ENCODE results near the gene PKD1. TPM values are rescaled to one million over a fixed set of nuclear protein-coding genes. Genes with fewer than 3 reads are reported as not detected.

Gene PKD1
- total RNA-seq, 4 donors from 2014 or later: 297 to 459 (median 366) TPM

GRCh38 chr16:2178321-2179106 lies 42.8 kb upstream of the PKD1 start:
- intact Hi-C loops (cut with DNase I): no loop called here
- WGBS: no CpG with 5 or more reads among the region's 106 CpGs

GRCh38 chr16:2177561-2177960 lies 41.9 kb upstream of the PKD1 start:
- no peak for TF ChIP-seq POLR2A (IDR thresholded peaks at IDR 0.05; ENCODE audit: low read depth)
- TF ChIP-seq EP300 (IDR thresholded peaks at IDR 0.05): no peak
- TF ChIP-seq POLR2AphosphoS5 (IDR thresholded peaks at IDR 0.05): no peak
- no peak for TF ChIP-seq CTCF (IDR thresholded peaks at IDR 0.05)
- Histone ChIP-seq H3K36me3 (peaks cover 46 to 57% (median 56%) of the 10 kb centered on the region in 4 donors), H3K4me3 (no peak overlapping the region), H3K4me1 (peaks cover 0 to 11% (median 0%) of the 10 kb centered on the region in 4 donors), H3K9me3 (no peaks in the 10 kb centered on the region), H3K27me3 (peaks cover 0 to 13% (median 0%) of the 10 kb centered on the region in 4 donors), H3K27ac (replicated peaks in 1 of 4) (no peak overlapping the region)
- DNase-seq (ENCODE audit: extremely low spot score): no peak
- intact Hi-C loops (cut with DNase I): no loop called here
- 93% methylated on average over 4 of the region's 20 CpGs for WGBS

More at GRCh38 chr16:2178321-2179106, 42.8 kb upstream of the PKD1 start:
- Histone ChIP-seq H3K27me3 (peaks cover 0 to 13% (median 0%) of the 10 kb centered on the region in 4 donors), H3K9me3 (no peaks in the 10 kb centered on the region), H3K4me3 (no peak overlapping the region), H3K4me1 (peaks cover 0 to 11% (median 0%) of the 10 kb centered on the region in 4 donors), H3K36me3 (peaks cover 39 to 48% (median 46%) of the 10 kb centered on the region in 4 donors), H3K27ac (replicated peaks in 1 of 4) (no peak overlapping the region)
- TF ChIP-seq POLR2A (IDR thresholded peaks at IDR 0.05; ENCODE audit: low read depth) (no peak), EP300 (IDR thresholded peaks at IDR 0.05) (no peak), POLR2AphosphoS5 (IDR thresholded peaks at IDR 0.05) (no peak), CTCF (IDR thresholded peaks at IDR 0.05) (no peak)
- DNase-seq (ENCODE audit: extremely low spot score): no peak

- peaks cover 50 to 62% (median 60%) of the 10 kb centered on the region in 4 donors for H3K36me3 ChIP-seq
- DNase-seq (ENCODE audit: extremely low spot score): no peak
- no peaks in the 10 kb centered on the region for H3K9me3 ChIP-seq
- no peak overlapping the region for H3K27ac ChIP-seq (replicated peaks in 1 of 4)
- H3K27me3 ChIP-seq: peaks cover 0 to 13% (median 0%) of the 10 kb centered on the region in 4 donors
- intact Hi-C loops (cut with DNase I): no loop called here
- 91% methylated on average over 15 of the region's 18 CpGs for WGBS
- H3K4me1 ChIP-seq: peaks cover 0 to 11% (median 0%) of the 10 kb centered on the region in 4 donors
- no peak overlapping the region for H3K4me3 ChIP-seq
- TF ChIP-seq EP300 (IDR thresholded peaks at IDR 0.05) (no peak), POLR2AphosphoS5 (IDR thresholded peaks at IDR 0.05) (no peak), CTCF (IDR thresholded peaks at IDR 0.05) (no peak), POLR2A (IDR thresholded peaks at IDR 0.05; ENCODE audit: low read depth) (no peak)
These were observed 41.4 kb upstream of the PKD1 start for GRCh38 chr16:2177101-2177500.

- no peak overlapping the region for H3K4me3 ChIP-seq
- H3K36me3 ChIP-seq: peaks cover 60 to 72% (median 71%) of the 10 kb centered on the region in 4 donors
- intact Hi-C loops (cut with DNase I): no loop called here
- no peak for DNase-seq (ENCODE audit: extremely low spot score)
- H3K27ac ChIP-seq (replicated peaks in 1 of 4): no peak overlapping the region
- no peak for TF ChIP-seq CTCF (IDR thresholded peaks at IDR 0.05)
- H3K4me1 ChIP-seq: peaks cover 0 to 11% (median 0%) of the 10 kb centered on the region in 4 donors
- H3K27me3 ChIP-seq: peaks cover 0 to 13% (median 0%) of the 10 kb centered on the region in 4 donors
- no peaks in the 10 kb centered on the region for H3K9me3 ChIP-seq
- WGBS: 89% methylated on average over 7 of the region's 23 CpGs
These were observed 40.3 kb upstream of the PKD1 start for GRCh38 chr16:2176047-2176446.
